ENCODE results near the gene LDLRAD2.

GRCh38 chr1:21834094-21834493, 22.0 kb downstream of the LDLRAD2 start:
- TF ChIP-seq, protein P1, sequence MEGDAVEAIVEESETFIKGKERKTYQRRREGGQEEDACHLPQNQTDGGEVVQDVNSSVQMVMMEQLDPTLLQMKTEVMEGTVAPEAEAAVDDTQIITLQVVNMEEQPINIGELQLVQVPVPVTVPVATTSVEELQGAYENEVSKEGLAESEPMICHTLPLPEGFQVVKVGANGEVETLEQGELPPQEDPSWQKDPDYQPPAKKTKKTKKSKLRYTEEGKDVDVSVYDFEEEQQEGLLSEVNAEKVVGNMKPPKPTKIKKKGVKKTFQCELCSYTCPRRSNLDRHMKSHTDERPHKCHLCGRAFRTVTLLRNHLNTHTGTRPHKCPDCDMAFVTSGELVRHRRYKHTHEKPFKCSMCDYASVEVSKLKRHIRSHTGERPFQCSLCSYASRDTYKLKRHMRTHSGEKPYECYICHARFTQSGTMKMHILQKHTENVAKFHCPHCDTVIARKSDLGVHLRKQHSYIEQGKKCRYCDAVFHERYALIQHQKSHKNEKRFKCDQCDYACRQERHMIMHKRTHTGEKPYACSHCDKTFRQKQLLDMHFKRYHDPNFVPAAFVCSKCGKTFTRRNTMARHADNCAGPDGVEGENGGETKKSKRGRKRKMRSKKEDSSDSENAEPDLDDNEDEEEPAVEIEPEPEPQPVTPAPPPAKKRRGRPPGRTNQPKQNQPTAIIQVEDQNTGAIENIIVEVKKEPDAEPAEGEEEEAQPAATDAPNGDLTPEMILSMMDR (conservative IDR thresholded peaks at IDR 0.05; ENCODE audit: low read depth, low read length) = no peak
- TF ChIP-seq RAD21 (IDR thresholded peaks at IDR 0.05; ENCODE audit: low read length) (no peak), CHD1 (IDR thresholded peaks at IDR 0.05; ENCODE audit: low read depth, low read length) (no peak), FOS (IDR thresholded peaks at IDR 0.05; ENCODE audit: low read depth, low read length) (no peak), NFE2L2 (IDR thresholded peaks at IDR 0.05; ENCODE audit: low read depth, low read length) (no peak), POLR2A (IDR thresholded peaks at IDR 0.05; ENCODE audit: low read depth, low read length) (no peak), MAFK (IDR thresholded peaks at IDR 0.05; ENCODE audit: low read depth, low read length) (no peak), CEBPB (IDR thresholded peaks at IDR 0.05; ENCODE audit: low read depth, low read length) (no peak), SMC3 (IDR thresholded peaks at IDR 0.05; ENCODE audit: low read depth, low read length) (no peak), MAZ (IDR thresholded peaks at IDR 0.05; ENCODE audit: borderline replicate concordance, low read depth, low read length) (no peak), USF2 (IDR thresholded peaks at IDR 0.05; ENCODE audit: low read depth, low read length) (no peak)

Measured in IMR-90 (cell line).